ENCODE data around the gene AKAP7. TPM values are rescaled to one million over a fixed set of nuclear protein-coding genes. Genes with fewer than 3 reads are reported as not detected.
A peak's percentile ranks its signal among the peaks of the same experiment; 100 is the strongest.

The AKAP7 gene
- total and polyA plus RNA-seq, 2 experiments from 2014 or later, result 9.1 to 11.9 TPM

GRCh38 chr6:131116755-131117360 is 18.4 kb upstream of the AKAP7 start:
- DNase-seq (ENCODE audit: low read depth in 1 of 2, low spot score in 1 of 2), result peak; percentile 26 to 78

GRCh38 chr6:131117878-131118277 is 17.4 kb upstream of the AKAP7 start:
- H3K4me1 ChIP-seq (ENCODE audit: low read depth), result no peaks in the 10 kb centered on the region
- no peak overlapping the region for H3K27ac ChIP-seq
- no peak for DNase-seq (ENCODE audit: low read depth in 1 of 2, low spot score in 1 of 2)
- no peak overlapping the region for H3K4me3 ChIP-seq
- no peaks in the 10 kb centered on the region for H3K27me3 ChIP-seq
- no peak for TF ChIP-seq CTCF (IDR thresholded peaks at IDR 0.05; ENCODE audit: low read depth, low read length)
- no peaks in the 10 kb centered on the region for H3K36me3 ChIP-seq
- no peaks in the 10 kb centered on the region for H3K9me3 ChIP-seq (ENCODE audit: low read depth)

More at GRCh38 chr6:131116755-131117360, 18.4 kb upstream of the AKAP7 start:
- no peaks in the 10 kb centered on the region for H3K9me3 ChIP-seq (ENCODE audit: low read depth)
- peak; percentile 48 for TF ChIP-seq CTCF (IDR thresholded peaks at IDR 0.05; ENCODE audit: low read depth, low read length)
- no peaks in the 10 kb centered on the region for H3K27me3 ChIP-seq
- no peak overlapping the region for H3K27ac ChIP-seq
- no peak overlapping the region for H3K4me3 ChIP-seq
- no peaks in the 10 kb centered on the region for H3K36me3 ChIP-seq
- H3K4me1 ChIP-seq (ENCODE audit: low read depth), result no peaks in the 10 kb centered on the region

- no peaks in the 10 kb centered on the region for H3K9me3 ChIP-seq (ENCODE audit: low read depth)
- H3K36me3 ChIP-seq, result no peaks in the 10 kb centered on the region
- H3K4me3 ChIP-seq, result no peak overlapping the region
- H3K27ac ChIP-seq, result no peak overlapping the region
- H3K4me1 ChIP-seq (ENCODE audit: low read depth), result no peaks in the 10 kb centered on the region
- H3K27me3 ChIP-seq, result no peaks in the 10 kb centered on the region
- no peak for TF ChIP-seq CTCF (IDR thresholded peaks at IDR 0.05; ENCODE audit: low read depth, low read length)
- no peak for DNase-seq (ENCODE audit: low read depth in 1 of 2, low spot score in 1 of 2)
These were observed 13.3 kb upstream of the AKAP7 start for GRCh38 chr6:131122007-131122406.

- H3K4me1 ChIP-seq (ENCODE audit: low read depth), result no peaks in the 10 kb centered on the region
- TF ChIP-seq CTCF (IDR thresholded peaks at IDR 0.05; ENCODE audit: low read depth, low read length), result no peak
- H3K27ac ChIP-seq, result no peak overlapping the region
- H3K27me3 ChIP-seq, result no peaks in the 10 kb centered on the region
- no peak for DNase-seq (ENCODE audit: low read depth in 1 of 2, low spot score in 1 of 2)
- no peaks in the 10 kb centered on the region for H3K9me3 ChIP-seq (ENCODE audit: low read depth)
- H3K4me3 ChIP-seq, result no peak overlapping the region
- H3K36me3 ChIP-seq, result no peaks in the 10 kb centered on the region
These were observed 12.8 kb upstream of the AKAP7 start for GRCh38 chr6:131122516-131122915.

- Histone ChIP-seq H3K4me1 (ENCODE audit: low read depth) (no peaks in the 10 kb centered on the region), H3K27me3 (no peaks in the 10 kb centered on the region), H3K27ac (no peak overlapping the region), H3K9me3 (ENCODE audit: low read depth) (no peaks in the 10 kb centered on the region), H3K36me3 (no peaks in the 10 kb centered on the region), H3K4me3 (no peak overlapping the region)
- no peak for DNase-seq (ENCODE audit: low read depth in 1 of 2, low spot score in 1 of 2)
- TF ChIP-seq CTCF (IDR thresholded peaks at IDR 0.05; ENCODE audit: low read depth, low read length), result no peak
These were observed 10.8 kb upstream of the AKAP7 start for GRCh38 chr6:131124336-131125071.
